Measurements from ENCODE around the gene ARID3A.
"Not testable (repeated sequence)": the region's sequence is repeated elsewhere in the genome, so short reads cannot be mapped to it uniquely, and the experiment has no call there.

The ARID3A gene

DNA sequence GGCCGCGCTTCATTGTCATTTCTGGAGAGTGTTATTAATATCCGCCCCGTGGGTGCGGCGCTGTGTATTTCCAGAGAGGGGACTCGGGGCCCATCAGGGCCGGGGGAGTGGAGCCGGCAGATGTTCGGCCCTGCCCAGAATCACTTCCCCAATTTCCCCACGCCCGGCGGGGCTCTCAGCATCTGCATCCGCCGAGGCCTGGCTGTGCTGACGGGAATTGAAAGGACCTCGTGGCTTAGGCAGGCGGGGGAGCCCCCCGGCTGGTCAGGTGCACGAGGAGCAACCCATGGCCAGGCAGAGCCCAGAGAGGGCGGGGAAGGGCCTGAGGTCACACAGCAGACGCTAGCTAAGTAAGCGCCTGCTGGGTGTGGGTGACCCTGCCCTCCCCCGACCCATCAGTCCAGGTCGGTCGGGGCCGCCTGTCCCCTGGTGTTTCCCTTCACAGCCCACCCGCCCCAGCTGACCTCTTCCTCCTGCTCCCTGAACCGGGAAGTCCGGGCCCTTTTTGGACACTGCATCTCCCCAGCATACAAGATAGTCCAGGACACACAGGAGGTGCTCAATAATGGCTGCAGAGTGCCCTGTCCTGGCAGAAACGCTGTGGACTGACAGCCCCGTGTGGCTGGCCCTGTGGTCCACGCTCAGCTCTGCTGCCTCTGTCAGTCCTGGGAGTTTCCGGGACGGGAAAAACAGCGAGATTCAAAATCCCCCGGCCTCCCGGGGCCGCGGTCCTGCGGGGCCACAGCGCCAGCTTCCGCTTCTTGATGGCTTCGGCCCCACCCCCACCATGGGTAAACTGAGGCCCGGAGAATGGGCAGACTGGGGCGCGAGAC lies 22.1 kb downstream of the ARID3A start:
- no peak for DNase-seq (ENCODE audit: low read depth)

DNA sequence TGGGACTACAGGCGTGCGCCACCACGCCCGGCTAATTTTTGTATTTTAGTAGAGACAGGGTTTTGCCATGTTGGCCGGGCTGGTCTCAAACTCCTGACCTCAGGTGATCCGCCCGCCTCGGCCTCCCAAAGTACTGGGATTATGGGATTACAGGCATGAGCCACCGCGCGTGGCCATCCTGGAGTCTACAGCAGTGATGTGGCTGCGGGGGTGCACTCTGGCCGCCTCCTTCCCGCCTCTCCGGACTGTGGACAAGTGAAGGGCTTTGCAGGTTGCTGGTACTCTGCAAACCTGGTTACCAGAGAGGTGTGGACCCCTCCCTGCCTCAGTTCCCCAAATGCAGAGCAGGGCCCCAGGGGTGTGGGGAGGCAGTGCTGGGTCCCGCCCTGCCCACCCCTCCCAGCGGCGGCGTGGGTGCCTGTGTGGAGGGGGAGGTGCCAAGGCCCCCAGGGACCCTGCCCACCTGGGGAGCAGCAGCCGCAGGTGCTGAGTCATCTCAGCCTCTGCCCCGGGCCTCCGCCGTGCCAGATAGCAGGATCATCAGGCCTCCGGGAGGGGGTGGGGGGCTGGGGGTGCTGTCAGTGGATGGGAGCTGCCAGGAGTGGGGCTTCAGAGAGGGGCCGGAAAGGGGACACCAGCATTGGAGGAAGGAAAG lies 23.1 kb downstream of the ARID3A start:
- DNase-seq (ENCODE audit: low read depth) = no peak

DNA sequence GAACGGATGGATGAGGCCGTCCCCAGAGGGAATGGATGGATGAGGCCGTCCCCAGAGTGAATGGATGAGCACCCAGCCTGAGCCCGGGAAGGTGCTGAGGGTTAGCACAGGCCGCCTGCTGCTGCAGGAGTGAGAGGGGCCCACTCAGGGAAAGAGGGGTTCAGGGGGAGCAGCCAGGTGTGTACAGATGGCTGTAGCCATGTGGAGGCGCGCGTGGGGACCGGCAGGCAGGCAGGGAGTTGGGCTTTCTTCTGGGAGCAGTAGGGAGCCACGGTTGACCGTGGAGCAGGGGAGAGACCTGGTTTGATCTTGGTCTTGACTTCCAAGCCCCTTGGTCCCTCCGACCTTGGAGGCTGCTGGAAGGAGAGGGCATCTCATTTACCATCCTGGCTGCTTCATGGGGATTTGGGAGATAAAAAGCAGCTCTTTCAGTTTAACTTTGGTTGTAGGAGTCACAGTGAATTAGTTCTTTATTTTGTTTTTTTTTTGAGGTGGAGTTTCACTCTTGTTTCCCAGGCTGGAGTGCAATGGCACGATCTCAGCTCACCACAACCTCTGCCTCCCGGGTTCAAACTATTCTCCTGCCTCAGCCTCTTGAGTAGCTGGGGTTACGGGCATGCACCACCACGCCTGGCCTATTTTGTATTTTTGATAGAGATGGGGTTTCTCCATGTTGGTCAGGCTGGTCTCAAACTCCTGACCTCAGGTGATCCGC lies 24.7 kb downstream of the ARID3A start:
- no peak for DNase-seq (ENCODE audit: low read depth)

DNA sequence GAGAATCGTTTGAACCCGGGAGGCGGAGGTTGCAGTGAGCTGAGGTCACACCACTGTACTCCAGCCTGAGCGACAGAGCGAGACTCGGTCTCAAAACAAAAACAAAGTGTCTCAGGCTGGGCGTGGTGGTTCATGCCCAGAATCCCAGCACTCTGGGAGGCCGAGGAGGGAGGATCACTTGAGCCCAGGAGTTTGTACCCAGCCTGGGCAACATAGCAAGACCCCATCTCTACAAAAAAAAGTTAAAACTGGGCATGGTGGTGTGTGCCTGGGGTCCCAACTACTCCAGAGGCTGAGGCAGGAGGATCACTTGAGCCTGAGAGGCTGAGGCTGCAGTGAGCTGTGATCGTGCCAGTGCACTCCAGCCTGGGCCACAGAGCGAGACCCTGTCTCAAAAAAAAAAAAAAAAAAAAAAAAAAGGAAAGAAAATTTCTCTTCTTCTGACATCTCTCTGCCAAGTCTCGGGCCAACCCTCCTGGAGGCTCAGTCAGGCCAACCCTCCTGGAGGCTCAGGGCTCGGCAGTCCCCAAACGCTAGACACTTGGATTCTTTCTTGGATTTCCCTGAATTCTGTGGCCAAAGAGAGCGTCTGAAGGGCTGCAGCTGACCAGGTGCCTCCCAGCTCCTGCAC lies 26.3 kb downstream of the ARID3A start:
- no peak for DNase-seq (ENCODE audit: low read depth)

- DNase-seq (ENCODE audit: low read depth) = no peak
Measured at GRCh38 chr19:952680-953444, 27.0 kb downstream of the ARID3A start.

DNA sequence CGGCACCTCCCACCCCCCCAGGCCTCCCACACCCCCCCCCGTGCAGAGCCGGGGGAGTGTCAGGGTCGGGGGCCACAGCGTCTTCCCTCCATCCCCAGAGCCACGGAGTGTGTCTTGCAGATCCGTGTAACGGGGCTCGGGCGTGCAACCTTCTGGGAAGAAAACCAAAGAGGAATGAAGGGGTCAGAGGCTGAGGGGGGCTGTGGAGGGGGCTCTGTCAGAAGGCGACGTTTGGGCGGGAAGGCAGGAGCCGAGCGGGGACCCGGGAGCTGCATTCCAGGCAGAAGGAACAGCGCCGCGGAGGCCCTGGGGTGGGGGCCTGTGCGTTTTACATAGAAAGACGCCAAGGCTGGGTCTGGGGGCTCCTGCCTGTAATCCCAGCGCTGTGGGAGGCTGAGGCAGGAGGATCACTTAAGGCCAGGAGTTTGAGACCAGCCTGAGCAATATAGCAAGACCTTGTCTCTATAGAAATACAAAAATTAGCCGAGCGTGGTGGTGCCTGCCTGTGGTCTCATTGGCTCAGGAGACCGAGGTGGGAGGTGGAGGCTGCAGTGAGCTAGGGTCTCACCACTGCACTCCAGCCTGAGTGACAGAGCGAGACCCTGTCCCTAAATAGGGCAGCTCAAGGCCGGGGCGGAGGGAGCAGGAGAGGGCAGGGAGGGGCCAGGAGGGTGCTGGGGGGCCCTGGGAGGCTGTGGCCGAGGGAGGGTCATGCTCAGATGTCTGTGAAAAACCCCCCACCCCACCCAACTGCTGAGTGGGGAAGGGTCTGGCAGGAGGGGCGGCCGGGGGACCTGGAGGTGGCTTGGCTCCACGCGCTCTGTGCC lies 27.8 kb downstream of the ARID3A start:
- no peak for DNase-seq (ENCODE audit: low read depth)

DNA sequence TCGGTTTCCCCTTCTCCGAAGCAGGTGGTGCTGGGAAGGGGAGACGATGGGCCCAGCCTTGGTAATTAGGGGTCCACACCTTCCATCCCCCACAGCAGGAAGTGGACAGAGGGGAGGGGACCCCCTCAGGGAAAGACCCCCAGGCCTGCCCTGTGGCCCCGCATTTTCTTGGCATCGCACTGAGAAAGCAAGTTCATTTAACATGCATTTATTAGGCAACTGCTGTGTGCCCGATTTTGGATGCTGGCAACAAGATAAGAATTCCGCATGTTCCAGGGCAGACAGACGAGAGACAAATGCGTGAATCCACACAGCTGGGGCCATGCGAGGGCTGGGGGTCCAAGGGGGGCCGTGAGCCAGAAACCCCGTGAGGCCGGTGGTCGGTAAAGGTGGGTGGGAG lies 28.4 kb downstream of the ARID3A start:
- DNase-seq (ENCODE audit: low read depth) = no peak

- no peak for DNase-seq (ENCODE audit: low read depth)
Measured at GRCh38 chr19:954672-955494, 29.0 kb downstream of the ARID3A start.

- no peak for DNase-seq (ENCODE audit: low read depth)
Measured at GRCh38 chr19:955803-956765, 30.2 kb downstream of the ARID3A start.

- no peak for DNase-seq (ENCODE audit: low read depth)
Measured at GRCh38 chr19:956766-957440, 31.1 kb downstream of the ARID3A start.

GRCh38 chr19:957578-957977 lies 31.7 kb downstream of the ARID3A start:
- not testable (repeated sequence) for DNase-seq (ENCODE audit: low read depth)

GRCh38 chr19:958967-959855 lies 33.4 kb downstream of the ARID3A start:
- no peak for DNase-seq (ENCODE audit: low read depth)

- no peak for DNase-seq (ENCODE audit: low read depth)
Measured at GRCh38 chr19:960020-960419, 34.2 kb downstream of the ARID3A start.

- no peak for DNase-seq (ENCODE audit: low read depth)
Measured at GRCh38 chr19:960601-960938, 34.7 kb downstream of the ARID3A start.

- no peak for DNase-seq (ENCODE audit: low read depth)
Measured at GRCh38 chr19:961866-962620, 36.2 kb downstream of the ARID3A start.

DNA sequence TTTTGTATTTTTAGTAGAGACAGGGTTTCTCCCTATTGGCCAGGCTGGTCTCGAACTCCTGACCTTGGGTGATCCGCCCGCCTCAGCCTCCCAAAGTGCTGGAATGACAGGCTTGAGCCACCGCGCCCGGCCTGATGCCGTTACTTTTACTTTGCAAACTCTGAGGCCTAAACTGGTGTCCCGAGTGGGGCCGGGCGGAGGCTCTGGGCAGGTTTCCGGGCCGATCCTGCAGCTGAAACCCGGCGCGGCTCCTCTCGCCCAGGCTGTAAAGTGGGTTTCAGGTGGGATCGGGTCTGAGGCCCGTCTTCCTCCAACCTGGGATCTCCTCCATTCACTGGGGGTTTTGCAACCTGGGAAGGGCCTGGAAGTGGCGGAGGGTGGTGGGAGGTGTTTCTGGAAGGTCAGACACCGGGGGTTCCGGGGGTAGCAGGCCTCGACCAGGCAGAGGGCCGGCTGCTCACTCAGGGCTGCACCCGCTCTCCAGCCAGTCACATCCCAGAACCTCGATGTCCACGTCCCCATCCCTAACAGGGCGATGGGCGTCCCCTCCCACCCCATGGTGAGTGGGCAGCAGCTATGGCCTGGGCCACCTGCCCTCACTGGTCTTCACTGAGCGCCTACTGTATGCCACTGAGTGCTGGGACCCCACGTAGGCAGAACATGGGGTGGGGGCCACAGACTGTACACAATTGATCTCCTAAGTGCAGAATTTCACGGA lies 37.0 kb downstream of the ARID3A start:
- no peak for DNase-seq (ENCODE audit: low read depth)

Data from activated gamma-delta T cell treated with anti-CD3 and anti-CD28 coated beads, Interleukin-2, amount 50 U/mL, for 16 hours (primary cell).